Smooth muscle cell (in vitro differentiated cells): ENCODE data around the gene ABCC4. TPM values are rescaled to one million over a fixed set of nuclear protein-coding genes. Genes with fewer than 3 reads are reported as not detected.

Experiments
- DNase-seq: peaks from one replicate; lab custom pipeline; 2025; ENCODE audit not compliant: unreplicated experiment; lab: John Stamatoyannopoulos, UW
- H2AFZ ChIP-seq: fragments of 200-600 bp; sonication (generic); 2 replicates; pipeline ENCODE4 v1.6.0; 2016; ENCODE audit warnings: antibody characterized with exemption, low read depth, mild to moderate bottlenecking
- H3F3A ChIP-seq: fragments of 200-600 bp; sonication (generic); 2 replicates; pipeline ENCODE4 v1.6.0; 2017; ENCODE audit warnings: antibody characterized with exemption, low read depth
- H3K27ac ChIP-seq: fragments of 200-600 bp; sonication (generic); 2 replicates; pipeline ENCODE4 v1.5.1; 2016; ENCODE audit warnings: low read depth, mild to moderate bottlenecking
- H3K27me3 ChIP-seq: fragments of 200-600 bp; sonication (generic); 2 replicates; pipeline ENCODE4 v1.6.1; 2016; ENCODE audit warnings: low read depth, mild to moderate bottlenecking
- H3K36me3 ChIP-seq: fragments of 200-600 bp; sonication (generic); 2 replicates; pipeline ENCODE4 v1.5.1; 2016; ENCODE audit warnings: low read depth
- H3K4me1 ChIP-seq: fragments of 200-600 bp; sonication (generic); 2 replicates; pipeline ENCODE4 v1.5.1; 2016; ENCODE audit warnings: low read depth
- H3K4me2 ChIP-seq: fragments of 200-600 bp; sonication (generic); 2 replicates; pipeline ENCODE4 v1.6.0; 2016; ENCODE audit warnings: mild to moderate bottlenecking
- H3K4me3 ChIP-seq: fragments of 200-600 bp; sonication (generic); 2 replicates; pipeline ENCODE4 v1.5.1; 2016; ENCODE audit warnings: mild to moderate bottlenecking
- H3K79me2 ChIP-seq: fragments of 200-600 bp; sonication (generic); 2 replicates; pipeline ENCODE4 v1.6.0; 2016; ENCODE audit warnings: low read depth, mild to moderate bottlenecking
- H3K9ac ChIP-seq: fragments of 200-600 bp; sonication (generic); 2 replicates; pipeline ENCODE4 v1.6.0; 2016; ENCODE audit warnings: low read depth
- H3K9me3 ChIP-seq: fragments of 200-600 bp; sonication (generic); replicated peaks from 2 replicates; pipeline ENCODE4 v1.5.1; 2016; ENCODE audit warnings: low read depth
- H4K20me1 ChIP-seq: fragments of 200-600 bp; sonication (generic); 2 replicates; pipeline ENCODE4 v1.6.0; 2016; ENCODE audit warnings: low read depth
- WGBS: methylation state at CpG from one replicate; pipeline ENCODE4 v1.1.7; 2016; ENCODE audit warnings: low lambda C conversion rate; 5-methylcytosine and 5-hydroxymethylcytosine counted together
- polyA plus RNA-seq: library from polyadenylated mRNA; unstranded; fragments of >200 nt; fragmentation: Nextera tagmentation; extraction: Ambion mirVana; gene quantifications from 2 replicates; pipeline ENCODE4 v1.2.1, GENCODE V29; 2016
- total RNA-seq: library from RNA; depleted of rRNA; stranded (reverse); fragments of >200 nt; gene quantifications from 2 replicates; pipeline ENCODE4 v1.2.3, GENCODE V29; 2014
- TF ChIP-seq, protein P1 (sequence below): fragments of 200-600 bp; sonication (generic); IDR thresholded peaks from 2 replicates; pipeline ENCODE4 v1.5.1; 2017; ENCODE audit warnings: borderline replicate concordance, mild to moderate bottlenecking, antibody characterized with exemption; ENCODE audit not compliant: insufficient read depth, poor library complexity, severe bottlenecking

Gene ABCC4
- total and polyA plus RNA-seq, 2 experiments from 2014 or later: 11.9 to 37.7 TPM

DNA sequence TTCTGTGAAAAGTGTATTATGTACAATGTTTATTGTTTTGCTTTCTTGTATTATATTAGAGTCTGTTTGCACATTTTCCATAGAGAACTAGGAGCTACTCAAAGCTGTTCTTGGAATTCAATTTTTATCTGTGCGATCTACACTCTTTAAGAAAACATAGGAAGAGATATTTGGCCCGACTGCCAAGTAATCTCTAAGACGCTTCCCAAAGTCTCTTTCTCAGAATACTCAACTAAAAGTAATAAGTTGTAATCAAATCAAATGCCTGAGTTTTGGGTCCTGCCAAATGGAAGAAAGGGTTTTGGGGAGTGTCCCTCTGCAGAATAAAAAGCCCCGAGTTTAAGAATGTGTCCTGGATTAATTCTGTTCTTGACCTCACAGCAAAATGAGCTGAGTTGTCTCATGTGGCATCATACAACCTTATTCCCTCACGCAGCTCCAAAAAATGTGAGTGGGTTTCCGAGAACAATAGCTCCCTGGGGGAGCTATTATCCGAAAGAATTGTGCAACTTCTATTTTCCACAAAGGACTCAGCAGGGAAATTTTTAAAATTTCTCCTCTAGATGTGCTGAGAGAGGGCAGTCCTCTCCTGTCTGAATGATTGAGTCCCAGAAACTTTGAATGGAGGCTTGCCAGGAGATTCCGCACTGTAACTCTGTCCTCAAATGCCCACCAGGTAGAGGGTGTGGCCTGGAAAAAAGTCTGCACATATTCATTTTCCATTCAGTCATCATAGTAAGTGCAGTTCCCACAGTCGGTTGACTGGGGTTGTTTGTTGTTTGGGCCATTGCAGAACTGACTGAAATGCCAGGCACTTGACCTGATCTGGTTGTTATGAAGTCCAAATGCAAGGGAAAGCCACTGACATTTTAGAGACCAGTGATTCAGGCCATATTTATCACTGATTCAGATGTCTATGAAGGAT lies 309.0 kb downstream of the ABCC4 start:
- H3K27ac ChIP-seq: no peak overlapping the region
- no peaks in the 10 kb centered on the region for H4K20me1 ChIP-seq
- H3K79me2 ChIP-seq: no peaks in the 10 kb centered on the region
- no peaks in the 10 kb centered on the region for H3F3A ChIP-seq
- 84% methylated on average over 9 of the region's 9 CpGs for WGBS
- H3K36me3 ChIP-seq: no peaks in the 10 kb centered on the region
- no peak overlapping the region for H2AFZ ChIP-seq
- H3K4me1 ChIP-seq: no peaks in the 10 kb centered on the region
- no peaks in the 10 kb centered on the region for H3K9me3 ChIP-seq
- H3K9ac ChIP-seq: no peak overlapping the region
- H3K4me2 ChIP-seq: no peak overlapping the region
- TF ChIP-seq, protein P1, sequence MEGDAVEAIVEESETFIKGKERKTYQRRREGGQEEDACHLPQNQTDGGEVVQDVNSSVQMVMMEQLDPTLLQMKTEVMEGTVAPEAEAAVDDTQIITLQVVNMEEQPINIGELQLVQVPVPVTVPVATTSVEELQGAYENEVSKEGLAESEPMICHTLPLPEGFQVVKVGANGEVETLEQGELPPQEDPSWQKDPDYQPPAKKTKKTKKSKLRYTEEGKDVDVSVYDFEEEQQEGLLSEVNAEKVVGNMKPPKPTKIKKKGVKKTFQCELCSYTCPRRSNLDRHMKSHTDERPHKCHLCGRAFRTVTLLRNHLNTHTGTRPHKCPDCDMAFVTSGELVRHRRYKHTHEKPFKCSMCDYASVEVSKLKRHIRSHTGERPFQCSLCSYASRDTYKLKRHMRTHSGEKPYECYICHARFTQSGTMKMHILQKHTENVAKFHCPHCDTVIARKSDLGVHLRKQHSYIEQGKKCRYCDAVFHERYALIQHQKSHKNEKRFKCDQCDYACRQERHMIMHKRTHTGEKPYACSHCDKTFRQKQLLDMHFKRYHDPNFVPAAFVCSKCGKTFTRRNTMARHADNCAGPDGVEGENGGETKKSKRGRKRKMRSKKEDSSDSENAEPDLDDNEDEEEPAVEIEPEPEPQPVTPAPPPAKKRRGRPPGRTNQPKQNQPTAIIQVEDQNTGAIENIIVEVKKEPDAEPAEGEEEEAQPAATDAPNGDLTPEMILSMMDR: no peak
- no peak for DNase-seq
- H3K27me3 ChIP-seq: peaks cover 19% of the 10 kb centered on the region
- no peak overlapping the region for H3K4me3 ChIP-seq

DNA sequence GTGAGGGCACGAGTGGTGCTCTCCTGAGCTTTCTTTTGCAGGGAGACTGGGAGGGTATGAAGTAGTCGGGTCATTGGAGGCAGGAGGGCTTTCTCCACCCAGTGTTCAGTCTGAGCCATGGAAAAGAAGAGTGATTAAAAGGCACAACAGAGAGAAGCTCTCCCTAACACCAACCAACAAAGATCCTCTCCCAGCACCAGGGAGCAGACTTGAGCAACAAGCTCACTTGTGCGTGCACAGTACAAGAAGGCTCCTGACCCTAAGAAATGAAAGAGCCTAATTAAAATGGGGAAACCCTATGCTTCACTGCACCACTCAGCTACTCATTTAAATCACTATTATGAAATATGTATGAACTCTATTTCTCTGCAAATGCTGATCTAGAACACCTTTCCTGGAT lies 312.6 kb downstream of the ABCC4 start:
- H3K4me1 ChIP-seq: no peaks in the 10 kb centered on the region
- no peaks in the 10 kb centered on the region for H3K36me3 ChIP-seq
- no peak overlapping the region for H3K4me2 ChIP-seq
- H3K9ac ChIP-seq: no peak overlapping the region
- no peaks in the 10 kb centered on the region for H3F3A ChIP-seq
- H3K79me2 ChIP-seq: no peaks in the 10 kb centered on the region
- 63% methylated on average over 3 of the region's 3 CpGs for WGBS
- peaks cover 19% of the 10 kb centered on the region for H3K27me3 ChIP-seq
- no peak for DNase-seq
- H3K4me3 ChIP-seq: no peak overlapping the region
- TF ChIP-seq, protein P1: no peak
- no peak overlapping the region for H2AFZ ChIP-seq
- H3K9me3 ChIP-seq: no peaks in the 10 kb centered on the region
- no peaks in the 10 kb centered on the region for H4K20me1 ChIP-seq
- H3K27ac ChIP-seq: no peak overlapping the region

DNA sequence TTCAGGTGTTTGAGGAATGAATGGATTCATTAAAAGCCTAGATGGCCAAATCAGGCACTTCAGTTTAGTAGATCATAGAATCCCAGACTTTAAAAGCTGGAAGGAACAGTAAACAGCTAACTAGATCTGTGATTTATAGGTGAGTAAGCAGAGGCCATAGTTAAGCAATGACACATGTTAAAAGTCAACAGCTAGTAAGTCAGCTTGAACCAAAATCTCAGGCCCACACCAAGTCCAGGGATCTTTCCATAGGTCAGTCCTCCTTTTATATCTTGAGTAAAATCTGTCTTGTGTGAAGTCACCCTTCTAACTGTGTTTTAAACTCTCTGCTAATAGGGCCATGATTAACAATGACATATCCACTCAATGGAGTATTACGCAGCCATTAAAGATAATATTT lies 313.4 kb downstream of the ABCC4 start:
- Histone ChIP-seq H3K9ac (no peak overlapping the region), H3K36me3 (no peaks in the 10 kb centered on the region), H3K27ac (no peak overlapping the region), H3K4me1 (no peaks in the 10 kb centered on the region), H3K79me2 (no peaks in the 10 kb centered on the region), H3K9me3 (no peaks in the 10 kb centered on the region), H3F3A (no peaks in the 10 kb centered on the region), H2AFZ (no peak overlapping the region), H4K20me1 (no peaks in the 10 kb centered on the region), H3K4me2 (no peak overlapping the region), H3K27me3 (peaks cover 13% of the 10 kb centered on the region), H3K4me3 (no peak overlapping the region)
- DNase-seq: no peak
- 100% methylated on average over 1 of the region's 1 CpG for WGBS
- TF ChIP-seq, protein P1: no peak

DNA sequence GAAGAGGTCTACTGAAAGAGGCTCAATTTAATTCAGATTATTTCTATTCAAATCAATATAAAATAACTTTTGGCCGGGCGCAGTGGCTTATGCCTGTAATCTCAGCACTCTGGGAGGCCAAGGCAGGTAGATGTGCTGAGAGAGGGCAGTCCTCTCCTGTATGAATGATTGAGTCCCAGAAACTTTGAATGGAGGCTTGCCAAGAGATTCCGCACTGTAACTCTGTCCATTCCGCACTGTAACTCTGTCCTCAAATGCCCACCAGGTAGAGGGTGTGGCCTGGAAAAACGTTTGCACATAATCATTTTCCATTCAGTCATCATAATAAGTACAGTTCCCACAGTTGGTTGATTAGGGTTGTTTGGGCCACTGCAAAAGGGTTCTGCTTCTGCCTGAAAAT lies 314.2 kb downstream of the ABCC4 start:
- H3K36me3 ChIP-seq: no peaks in the 10 kb centered on the region
- 85% methylated on average over 5 of the region's 5 CpGs for WGBS
- no peak overlapping the region for H3K4me2 ChIP-seq
- no peaks in the 10 kb centered on the region for H4K20me1 ChIP-seq
- no peaks in the 10 kb centered on the region for H3K9me3 ChIP-seq
- no peak for DNase-seq
- no peaks in the 10 kb centered on the region for H3K79me2 ChIP-seq
- TF ChIP-seq, protein P1: no peak
- H3F3A ChIP-seq: no peaks in the 10 kb centered on the region
- no peak overlapping the region for H2AFZ ChIP-seq
- H3K9ac ChIP-seq: no peak overlapping the region
- no peak overlapping the region for H3K4me3 ChIP-seq
- no peak overlapping the region for H3K27ac ChIP-seq
- H3K27me3 ChIP-seq: peaks cover 12% of the 10 kb centered on the region
- no peaks in the 10 kb centered on the region for H3K4me1 ChIP-seq
